Hepatocyte (in vitro differentiated cells): Measurements from ENCODE around the gene MEIS2. TPM values are rescaled to one million over a fixed set of nuclear protein-coding genes. Genes with fewer than 3 reads are reported as not detected.

Source experiments
- DNase-seq: peaks from one replicate; pipeline ENCODE4 v3.0.0-alpha.2; 2016; ENCODE audit warnings: low spot score
- H2AFZ ChIP-seq: fragments of 200-600 bp; sonication (generic); 2 replicates; pipeline ENCODE4 v1.6.0; 2016; ENCODE audit warnings: antibody characterized with exemption, mild to moderate bottlenecking
- H3K27ac ChIP-seq: fragments of 200-600 bp; sonication (generic); 2 replicates; pipeline ENCODE4 v1.5.1; 2016; ENCODE audit warnings: mild to moderate bottlenecking
- H3K27me3 ChIP-seq: fragments of 200-600 bp; sonication (generic); 2 replicates; pipeline ENCODE4 v1.6.1; 2016
- H3K36me3 ChIP-seq: fragments of 200-600 bp; sonication (generic); replicated peaks from 2 replicates; pipeline ENCODE4 v1.5.1; 2016; ENCODE audit warnings: low read depth; ENCODE audit not compliant: insufficient read depth
- H3K4me1 ChIP-seq: fragments of 200-600 bp; sonication (generic); 2 replicates; pipeline ENCODE4 v1.5.1; 2016; ENCODE audit warnings: mild to moderate bottlenecking, moderate library complexity; ENCODE audit not compliant: insufficient read depth
- H3K4me2 ChIP-seq: fragments of 200-600 bp; sonication (generic); 2 replicates; pipeline ENCODE4 v1.6.0; 2016
- H3K4me3 ChIP-seq: fragments of 200-600 bp; sonication (generic); 2 replicates; pipeline ENCODE4 v1.5.1; 2016; ENCODE audit warnings: mild to moderate bottlenecking
- H3K79me2 ChIP-seq: fragments of 200-600 bp; sonication (generic); 2 replicates; pipeline ENCODE4 v1.6.0; 2017; ENCODE audit warnings: mild to moderate bottlenecking
- H3K9me2 ChIP-seq: fragments of 200-600 bp; sonication (generic); replicated peaks from 2 replicates; pipeline ENCODE4 v1.6.0; 2017; ENCODE audit warnings: mild to moderate bottlenecking; ENCODE audit not compliant: insufficient read depth
- H3K9me3 ChIP-seq: fragments of 200-600 bp; sonication (generic); 2 replicates; pipeline ENCODE4 v1.5.1; 2016; ENCODE audit warnings: low read depth, mild to moderate bottlenecking
- H4K20me1 ChIP-seq: fragments of 200-600 bp; sonication (generic); 2 replicates; pipeline ENCODE4 v1.6.0; 2016; ENCODE audit warnings: mild to moderate bottlenecking; ENCODE audit not compliant: insufficient read depth, poor library complexity, severe bottlenecking
- CTCF ChIP-seq: fragments of 200-600 bp; sonication (generic); IDR thresholded peaks from 2 replicates; pipeline ENCODE4 v1.5.1; 2016; ENCODE audit warnings: antibody characterized with exemption, mild to moderate bottlenecking; ENCODE audit not compliant: poor library complexity
- EZH2 ChIP-seq: fragments of 200-600 bp; sonication (generic); IDR thresholded peaks from 2 replicates; pipeline ENCODE4 v1.6.1; 2016; ENCODE audit warnings: antibody characterized with exemption, mild to moderate bottlenecking, borderline replicate concordance
- EZH2phosphoT487 ChIP-seq: fragments of 200-600 bp; sonication (generic); IDR thresholded peaks from one replicate; pipeline ENCODE4 v1.6.1; 2018; ENCODE audit warnings: antibody characterized with exemption, mild to moderate bottlenecking, low read depth, moderate library complexity; ENCODE audit not compliant: unreplicated experiment, severe bottlenecking
- WGBS: methylation state at CpG from one replicate; pipeline ENCODE4 v1.1.6; 2016; ENCODE audit warnings: low lambda C conversion rate; ENCODE audit errors: missing lambda C conversion rate; 5-methylcytosine and 5-hydroxymethylcytosine counted together
- polyA plus RNA-seq: library from polyadenylated mRNA; unstranded; fragments of >200 nt; fragmentation: Nextera tagmentation; extraction: Ambion mirVana; gene quantifications from 2 replicates; pipeline ENCODE4 v1.2.1, GENCODE V29; 2016
- total RNA-seq: library from RNA; depleted of rRNA; stranded (reverse); fragments of >200 nt; gene quantifications from 2 replicates; pipeline ENCODE4 v1.2.3, GENCODE V29; 2014

MEIS2 gene
- total and polyA plus RNA-seq, 2 experiments from 2014 or later, result 20.6 to 33.5 TPM

GRCh38 chr15:37053166-37053565 lies 47.2 kb downstream of the MEIS2 start:
- Histone ChIP-seq H3K4me2 (no peak overlapping the region), H3K27ac (no peak overlapping the region), H3K27me3 (no peaks in the 10 kb centered on the region), H3K4me1 (peaks cover 6% of the 10 kb centered on the region), H3K9me3 (no peaks in the 10 kb centered on the region), H4K20me1 (no peaks in the 10 kb centered on the region), H3K79me2 (peaks cover 8% of the 10 kb centered on the region), H3K4me3 (no peak overlapping the region), H2AFZ (no peak overlapping the region), H3K9me2 (no peaks in the 10 kb centered on the region), H3K36me3 (no peaks in the 10 kb centered on the region)
- TF ChIP-seq EZH2phosphoT487 (no peak), EZH2 (no peak), CTCF (no peak)
- no peak for DNase-seq
- WGBS, result 91% methylated on average over 6 of the region's 6 CpGs

- Histone ChIP-seq H3K4me3 (no peak overlapping the region), H4K20me1 (no peaks in the 10 kb centered on the region), H3K27ac (no peak overlapping the region), H2AFZ (no peak overlapping the region), H3K27me3 (no peaks in the 10 kb centered on the region), H3K9me3 (no peaks in the 10 kb centered on the region), H3K9me2 (no peaks in the 10 kb centered on the region), H3K4me1 (peaks cover 21% of the 10 kb centered on the region), H3K36me3 (no peaks in the 10 kb centered on the region), H3K79me2 (peaks cover 3% of the 10 kb centered on the region), H3K4me2 (no peak overlapping the region)
- DNase-seq, result no peak
- TF ChIP-seq CTCF, result no peak
- no peak for TF ChIP-seq EZH2phosphoT487
- TF ChIP-seq EZH2, result no peak
- 90% methylated on average over 3 of the region's 3 CpGs for WGBS
Observed at GRCh38 chr15:37050345-37050744, 50.0 kb downstream of the MEIS2 start.

GRCh38 chr15:37046876-37047614 lies 53.3 kb downstream of the MEIS2 start:
- no peak for TF ChIP-seq EZH2
- TF ChIP-seq CTCF, result no peak
- no peak for TF ChIP-seq EZH2phosphoT487
- Histone ChIP-seq H3K9me3 (no peaks in the 10 kb centered on the region), H3K9me2 (no peaks in the 10 kb centered on the region), H3K4me3 (no peak overlapping the region), H2AFZ (no peak overlapping the region), H3K4me1 (peaks cover 30% of the 10 kb centered on the region), H3K36me3 (no peaks in the 10 kb centered on the region), H3K4me2 (no peak overlapping the region), H3K79me2 (peaks cover 6% of the 10 kb centered on the region), H3K27ac (peak overlapping the region; percentile 22), H4K20me1 (no peaks in the 10 kb centered on the region), H3K27me3 (no peaks in the 10 kb centered on the region)
- no peak for DNase-seq
